LNCAP (cell line): ENCODE data around the gene VCL.

Experiments
- TF ChIP-seq, protein P1 (sequence below): fragments of 450-650 bp; IDR thresholded peaks from 2 replicates; pipeline ENCODE4 v1.5.1; 2017; ENCODE audit warnings: mild to moderate bottlenecking

The VCL gene

GRCh38 chr10:73992899-73993788 is 4.8 kb upstream of the VCL start:
- TF ChIP-seq, protein P1, sequence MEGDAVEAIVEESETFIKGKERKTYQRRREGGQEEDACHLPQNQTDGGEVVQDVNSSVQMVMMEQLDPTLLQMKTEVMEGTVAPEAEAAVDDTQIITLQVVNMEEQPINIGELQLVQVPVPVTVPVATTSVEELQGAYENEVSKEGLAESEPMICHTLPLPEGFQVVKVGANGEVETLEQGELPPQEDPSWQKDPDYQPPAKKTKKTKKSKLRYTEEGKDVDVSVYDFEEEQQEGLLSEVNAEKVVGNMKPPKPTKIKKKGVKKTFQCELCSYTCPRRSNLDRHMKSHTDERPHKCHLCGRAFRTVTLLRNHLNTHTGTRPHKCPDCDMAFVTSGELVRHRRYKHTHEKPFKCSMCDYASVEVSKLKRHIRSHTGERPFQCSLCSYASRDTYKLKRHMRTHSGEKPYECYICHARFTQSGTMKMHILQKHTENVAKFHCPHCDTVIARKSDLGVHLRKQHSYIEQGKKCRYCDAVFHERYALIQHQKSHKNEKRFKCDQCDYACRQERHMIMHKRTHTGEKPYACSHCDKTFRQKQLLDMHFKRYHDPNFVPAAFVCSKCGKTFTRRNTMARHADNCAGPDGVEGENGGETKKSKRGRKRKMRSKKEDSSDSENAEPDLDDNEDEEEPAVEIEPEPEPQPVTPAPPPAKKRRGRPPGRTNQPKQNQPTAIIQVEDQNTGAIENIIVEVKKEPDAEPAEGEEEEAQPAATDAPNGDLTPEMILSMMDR = no peak

GRCh38 chr10:73995035-73995358 is 2.9 kb upstream of the VCL start:
- TF ChIP-seq, protein P1 = no peak

DNA sequence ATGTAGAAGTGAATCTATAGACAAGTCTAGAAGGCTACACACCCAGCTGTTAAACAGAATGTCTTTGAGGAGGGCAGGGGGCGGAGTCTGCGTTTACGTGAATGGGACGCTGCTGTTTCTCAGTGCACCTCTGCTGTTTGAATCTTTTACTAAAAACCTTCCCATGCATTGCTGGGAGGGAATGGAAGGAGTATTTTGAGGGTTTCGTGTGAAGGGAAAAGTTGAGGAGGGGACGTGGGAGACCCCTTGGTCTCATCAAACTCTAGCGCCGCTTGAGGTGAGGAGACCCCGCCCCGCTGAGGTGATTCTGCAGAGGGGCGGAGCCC is 492 bp upstream of the VCL start:
- TF ChIP-seq, protein P1 = no peak

GRCh38 chr10:73998623-73998928 is 660 bp downstream of the VCL start:
- TF ChIP-seq, protein P1 = no peak

GRCh38 chr10:73998929-73999691 is 1.2 kb downstream of the VCL start:
- TF ChIP-seq, protein P1 = peak; percentile 25; the same call in 1 of the 2 replicates

DNA sequence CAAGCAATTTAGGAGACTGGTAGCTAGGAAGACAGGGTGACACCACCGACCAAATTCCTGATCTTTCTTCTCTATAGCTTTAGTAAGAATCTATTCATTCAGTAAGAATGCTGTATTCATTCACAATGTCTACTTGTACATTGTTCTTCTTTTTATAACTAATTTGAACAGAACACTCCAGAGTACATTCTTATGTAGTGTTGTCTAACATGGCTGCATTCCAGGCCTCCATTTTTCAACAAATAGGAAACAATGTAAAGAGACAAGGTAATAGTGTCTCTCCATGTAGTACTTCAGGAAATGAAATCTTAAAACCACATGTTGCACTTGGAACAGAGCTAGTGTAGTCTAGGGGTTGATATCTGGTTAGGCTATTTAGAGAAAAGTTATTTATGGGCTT is 1.8 kb downstream of the VCL start:
- TF ChIP-seq, protein P1 = no peak

GRCh38 chr10:74000892-74001669 is 3.2 kb downstream of the VCL start:
- TF ChIP-seq, protein P1 = no peak
